GM12878 (cell line): ENCODE results near the gene PLXNB3. TPM values are rescaled to one million over a fixed set of nuclear protein-coding genes. Genes with fewer than 3 reads are reported as not detected.
"Not testable (repeated sequence)": the region's sequence is repeated elsewhere in the genome, so short reads cannot be mapped to it uniquely, and the experiment has no call there.

Source experiments
- ATAC-seq: fragments of 200-7000 bp; cut with Tn5 transposase; 3 replicates; pipeline ENCODE4 v1.9.1; 2020; ENCODE audit warnings: mild to moderate bottlenecking, moderate library complexity
- BruUV-seq: library from RNA; stranded (reverse); fragments of 400-500 nt; replicated peaks from 2 replicates; lab custom pipeline; 2021; lab: Mats Ljungman, UMichigan
- CTCF ChIA-PET: fragments of 300-600 bp; sonication (Branson Sonifier 250); formaldehyde crosslinking; extraction: SDS; loops from one replicate; lab custom pipeline; 2021; ENCODE audit warnings: inconsistent platforms; lab: Yijun Ruan, JAX
- POLR2A ChIA-PET: fragments of 350-600 bp; formaldehyde crosslinking; extraction: SDS; loops from one replicate; lab custom pipeline; 2021; ENCODE audit warnings: inconsistent platforms; lab: Charles Lee
- RAD21 ChIA-PET: fragments of 300-600 bp; sonication (Branson Sonifier 250); formaldehyde crosslinking; loops from one replicate; lab custom pipeline; 2023; ENCODE audit warnings: antibody characterized with exemption; ENCODE audit not compliant: unreplicated experiment; lab: Charles Lee
- SMC1A ChIA-PET: fragments of 300-600 bp; sonication (Branson Sonifier 250); formaldehyde crosslinking; loops from one replicate; lab custom pipeline; 2023; ENCODE audit not compliant: unreplicated experiment, uncharacterized antibody; lab: Charles Lee
- DNase-seq: peaks from one replicate; pipeline ENCODE4 v3.0.0-alpha.2; 2011; ENCODE audit warnings: low read depth, low spot score
- FAIRE-seq: peaks from 3 replicates; lab custom pipeline; 2011; peaks lifted over from hg19 to GRCh38; lab: Jason Lieb, UNC
- H2AFZ ChIP-seq: 2 replicates; pipeline ENCODE4 v1.6.0; 2011; ENCODE audit warnings: low read depth, low read length, control low read depth; ENCODE audit not compliant: control insufficient read depth
- H3K27ac ChIP-seq: 2 replicates; pipeline ENCODE4 v1.5.1; 2011; ENCODE audit warnings: control low read depth; ENCODE audit not compliant: control insufficient read depth, insufficient read depth
- H3K27me3 ChIP-seq, 2 experiments: replicated peaks in 1 of 2; 2 replicates each; pipeline versions ENCODE4 v1.6.0 to v1.6.1; 2011; ENCODE audit warnings: low read length in 1 of 2; ENCODE audit not compliant: control insufficient read depth in 2 of 2, insufficient read depth in 2 of 2
- H3K36me3 ChIP-seq, 2 experiments: 2 replicates each; pipeline ENCODE4 v1.5.1; 2011; ENCODE audit warnings: low read length in 1 of 2; ENCODE audit not compliant: control insufficient read depth in 2 of 2, insufficient read depth in 2 of 2
- H3K4me1 ChIP-seq: 2 replicates; pipeline ENCODE4 v1.6.1; 2011; ENCODE audit warnings: mild to moderate bottlenecking, low read length, moderate library complexity, mixed read lengths; ENCODE audit not compliant: control insufficient read depth, insufficient read depth
- H3K4me2 ChIP-seq: 2 replicates; pipeline ENCODE4 v1.6.0; 2011; ENCODE audit warnings: control low read depth; ENCODE audit not compliant: control insufficient read depth, insufficient read depth
- H3K4me3 ChIP-seq: fragments of 200-600 bp; sonication (generic); 2 replicates; pipeline ENCODE4 v1.5.1; 2016
- H3K79me2 ChIP-seq: 2 replicates; pipeline ENCODE4 v1.6.0; 2011; ENCODE audit warnings: low read length; ENCODE audit not compliant: control insufficient read depth, insufficient read depth
- H3K9ac ChIP-seq: 2 replicates; pipeline ENCODE4 v1.8.0; 2011; ENCODE audit warnings: low read length, control low read depth, mixed read lengths; ENCODE audit not compliant: control insufficient read depth, insufficient read depth
- H3K9me3 ChIP-seq: replicated peaks from 3 replicates; pipeline ENCODE4 v1.5.1; 2011; ENCODE audit warnings: mild to moderate bottlenecking, low read length; ENCODE audit not compliant: control insufficient read depth, insufficient read depth
- H4K20me1 ChIP-seq: 2 replicates; pipeline ENCODE4 v1.6.0; 2011; ENCODE audit not compliant: control insufficient read depth, insufficient read depth
- WGBS: methylation state at CpG from one replicate; pipeline ENCODE4 v1.1.6; 2016; ENCODE audit warnings: low lambda C conversion rate; ENCODE audit not compliant: insufficient replicate concordance, insufficient coverage; ENCODE audit errors: missing lambda C conversion rate; 5-methylcytosine and 5-hydroxymethylcytosine counted together
- in situ Hi-C: fragments of 300-500 bp; cut with MboI; formaldehyde crosslinking; loops from 9 replicates; pipeline ENCODE4 v1.14.3; 2018; ENCODE audit warnings: mixed read lengths
- intact Hi-C: fragments of 100-400 bp; cut with micrococcal nuclease; formaldehyde crosslinking; loops from one replicate; pipeline ENCODE4 v1.14.2; 2022; ENCODE audit not compliant: unreplicated experiment
- polyA plus RNA-seq, 11 experiments: library from polyadenylated mRNA; depleted of rRNA in 4 of 11; unstranded in 6 of 11; stranded (reverse) in 5 of 11; fragments of >200 nt; fragmentation: Nextera tagmentation in 4 of 11; fragmentation: Illumina TruSeq in 1 of 11; extraction: Ambion mirVana in 4 of 11; extraction: Trizol in 1 of 11; gene quantifications; 1 replicate in 1 of 11; 2 replicates in 10 of 11; pipeline versions ENCODE4 v1.2.1 to v1.2.3, GENCODE V29; 2011 to 2016; ENCODE audit warnings: inconsistent platforms in 2 of 11, missing spikeins in 2 of 11, low read depth in 1 of 11
- total RNA-seq, 4 experiments: library from RNA; depleted of rRNA in 3 of 4; stranded (reverse); fragments of >200 nt in 3 of 4; fragmentation: Illumina TruSeq in 1 of 4; extraction: Trizol in 1 of 4; gene quantifications; 2 replicates each; pipeline versions ENCODE4 v1.2.1 to v1.2.3, GENCODE V29; 2013 to 2021

PLXNB3 gene
- total and polyA plus RNA-seq, 10 of the 15 experiments (the other 5 are each of a cell fraction or from before 2014, with no cell fraction given), result 0.06 to 0.68 (median 0.19) TPM; not detected in 4

- RAD21 ChIA-PET, POLR2A ChIA-PET, H2AFZ ChIP-seq, H3K36me3 ChIP-seq, intact Hi-C loops, H3K9ac ChIP-seq, H3K9me3 ChIP-seq, BruUV-seq, H3K4me2 ChIP-seq, H3K27me3 ChIP-seq, DNase-seq, H3K79me2 ChIP-seq, H3K4me1 ChIP-seq, H3K4me3 ChIP-seq, CTCF ChIA-PET, ATAC-seq, H3K27ac ChIP-seq, FAIRE-seq, in situ Hi-C loops, SMC1A ChIA-PET, H4K20me1 ChIP-seq: not testable (repeated sequence)
- 49% methylated on average over 32 of the region's 32 CpGs for WGBS
Observed at GRCh38 chrX:153742796-153743467, 21.1 kb upstream of the PLXNB3 start.

DNA sequence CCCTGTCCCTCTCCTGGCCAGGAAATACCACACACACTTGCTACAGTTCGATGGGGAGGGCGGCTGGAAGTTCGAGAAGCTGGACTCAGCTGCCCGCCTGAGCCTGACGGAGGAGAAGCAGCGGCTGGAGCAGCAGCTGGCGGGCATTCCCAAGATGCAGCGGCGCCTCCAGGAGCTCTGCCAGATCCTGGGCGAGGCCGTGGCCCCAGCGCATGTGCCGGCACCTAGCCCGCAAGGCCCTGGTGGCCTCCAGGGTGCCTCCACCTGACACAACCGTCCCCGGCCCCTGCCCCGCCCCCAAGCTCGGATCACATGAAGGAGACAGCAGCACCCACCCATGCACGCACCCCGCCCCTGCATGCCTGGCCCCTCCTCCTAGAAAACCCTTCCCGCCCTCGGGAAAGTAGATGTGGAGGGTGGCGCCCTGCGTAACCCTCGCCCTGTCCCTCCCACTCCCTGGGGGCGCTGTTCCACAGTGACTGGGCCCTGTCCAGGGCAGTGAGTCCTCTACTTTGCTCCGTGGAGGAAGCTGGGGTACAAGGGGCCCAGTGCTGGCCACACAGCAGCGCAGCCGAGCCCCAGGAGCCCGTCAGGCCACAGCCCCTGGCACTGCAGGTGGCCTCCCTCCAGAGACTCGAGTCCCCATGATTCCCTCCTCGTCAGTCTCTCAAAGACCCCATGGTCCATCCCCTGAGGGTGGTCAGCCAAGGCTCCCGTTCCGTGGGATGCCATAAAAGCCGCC, 20.4 kb upstream of the PLXNB3 start:
- intact Hi-C loops, in situ Hi-C loops, DNase-seq, RAD21 ChIA-PET, H3K4me2 ChIP-seq, BruUV-seq, SMC1A ChIA-PET, H3K27ac ChIP-seq, POLR2A ChIA-PET, H3K27me3 ChIP-seq, FAIRE-seq, CTCF ChIA-PET, H3K36me3 ChIP-seq, ATAC-seq, H3K4me1 ChIP-seq, H3K9me3 ChIP-seq, H3K9ac ChIP-seq, H4K20me1 ChIP-seq, H3K79me2 ChIP-seq, H3K4me3 ChIP-seq, H2AFZ ChIP-seq: not testable (repeated sequence)
- WGBS, result 41% methylated on average over 13 of the region's 35 CpGs
